GM12864 (cell line): ENCODE measurements around the gene TSPAN3.

Source experiments
- DNase-seq: peaks from one replicate; pipeline ENCODE4 v3.0.0-alpha.2; 2011; ENCODE audit warnings: low read depth
- H3K4me3 ChIP-seq: 2 replicates; pipeline ENCODE4 v1.5.1; 2011; ENCODE audit warnings: mild to moderate bottlenecking, low read depth, low read length, control low read depth
- TF ChIP-seq, protein P1 (sequence below): IDR thresholded peaks from 2 replicates; pipeline ENCODE4 v1.5.1; 2011; ENCODE audit warnings: low read depth, mild to moderate bottlenecking, moderate library complexity, low read length, control low read depth, inconsistent platforms; ENCODE audit errors: missing control alignments

TSPAN3 gene

DNA sequence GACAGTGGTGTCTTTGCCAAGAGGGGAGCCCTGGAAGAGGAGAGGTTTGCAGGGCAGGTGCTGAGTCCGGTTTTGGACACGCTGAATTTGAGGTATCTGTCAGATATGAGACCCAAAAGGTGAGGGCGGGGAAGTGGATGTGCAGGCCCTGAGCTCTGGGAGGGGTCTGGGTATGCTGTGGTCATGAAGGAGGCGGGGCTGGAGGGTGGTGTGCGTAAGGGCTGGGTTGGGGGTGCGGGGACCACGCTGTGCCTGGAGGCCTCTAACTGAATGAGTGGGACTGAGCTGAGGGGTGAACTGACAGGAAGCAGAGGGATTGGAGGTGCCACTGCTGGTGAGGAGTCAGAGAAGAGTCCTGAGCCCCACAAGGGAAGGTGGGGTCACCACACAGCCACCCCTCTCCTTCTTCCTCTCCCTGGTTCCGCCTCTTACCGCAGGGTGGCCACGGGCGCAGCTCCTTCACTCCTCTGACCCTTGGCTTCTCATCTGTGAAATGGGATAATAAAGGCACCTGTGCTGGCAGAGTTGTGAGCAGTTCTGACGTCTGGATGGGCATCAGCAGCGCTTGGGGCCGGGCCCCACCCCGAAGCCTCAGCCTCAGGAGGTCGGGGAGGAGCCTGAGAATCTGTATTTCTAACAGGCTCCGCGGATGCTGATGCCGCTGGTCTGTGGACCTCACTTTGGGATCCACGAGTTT lies 47.2 kb downstream of the TSPAN3 start:
- TF ChIP-seq, protein P1, sequence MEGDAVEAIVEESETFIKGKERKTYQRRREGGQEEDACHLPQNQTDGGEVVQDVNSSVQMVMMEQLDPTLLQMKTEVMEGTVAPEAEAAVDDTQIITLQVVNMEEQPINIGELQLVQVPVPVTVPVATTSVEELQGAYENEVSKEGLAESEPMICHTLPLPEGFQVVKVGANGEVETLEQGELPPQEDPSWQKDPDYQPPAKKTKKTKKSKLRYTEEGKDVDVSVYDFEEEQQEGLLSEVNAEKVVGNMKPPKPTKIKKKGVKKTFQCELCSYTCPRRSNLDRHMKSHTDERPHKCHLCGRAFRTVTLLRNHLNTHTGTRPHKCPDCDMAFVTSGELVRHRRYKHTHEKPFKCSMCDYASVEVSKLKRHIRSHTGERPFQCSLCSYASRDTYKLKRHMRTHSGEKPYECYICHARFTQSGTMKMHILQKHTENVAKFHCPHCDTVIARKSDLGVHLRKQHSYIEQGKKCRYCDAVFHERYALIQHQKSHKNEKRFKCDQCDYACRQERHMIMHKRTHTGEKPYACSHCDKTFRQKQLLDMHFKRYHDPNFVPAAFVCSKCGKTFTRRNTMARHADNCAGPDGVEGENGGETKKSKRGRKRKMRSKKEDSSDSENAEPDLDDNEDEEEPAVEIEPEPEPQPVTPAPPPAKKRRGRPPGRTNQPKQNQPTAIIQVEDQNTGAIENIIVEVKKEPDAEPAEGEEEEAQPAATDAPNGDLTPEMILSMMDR: no peak
- no peak for DNase-seq
- no peak overlapping the region for H3K4me3 ChIP-seq

DNA sequence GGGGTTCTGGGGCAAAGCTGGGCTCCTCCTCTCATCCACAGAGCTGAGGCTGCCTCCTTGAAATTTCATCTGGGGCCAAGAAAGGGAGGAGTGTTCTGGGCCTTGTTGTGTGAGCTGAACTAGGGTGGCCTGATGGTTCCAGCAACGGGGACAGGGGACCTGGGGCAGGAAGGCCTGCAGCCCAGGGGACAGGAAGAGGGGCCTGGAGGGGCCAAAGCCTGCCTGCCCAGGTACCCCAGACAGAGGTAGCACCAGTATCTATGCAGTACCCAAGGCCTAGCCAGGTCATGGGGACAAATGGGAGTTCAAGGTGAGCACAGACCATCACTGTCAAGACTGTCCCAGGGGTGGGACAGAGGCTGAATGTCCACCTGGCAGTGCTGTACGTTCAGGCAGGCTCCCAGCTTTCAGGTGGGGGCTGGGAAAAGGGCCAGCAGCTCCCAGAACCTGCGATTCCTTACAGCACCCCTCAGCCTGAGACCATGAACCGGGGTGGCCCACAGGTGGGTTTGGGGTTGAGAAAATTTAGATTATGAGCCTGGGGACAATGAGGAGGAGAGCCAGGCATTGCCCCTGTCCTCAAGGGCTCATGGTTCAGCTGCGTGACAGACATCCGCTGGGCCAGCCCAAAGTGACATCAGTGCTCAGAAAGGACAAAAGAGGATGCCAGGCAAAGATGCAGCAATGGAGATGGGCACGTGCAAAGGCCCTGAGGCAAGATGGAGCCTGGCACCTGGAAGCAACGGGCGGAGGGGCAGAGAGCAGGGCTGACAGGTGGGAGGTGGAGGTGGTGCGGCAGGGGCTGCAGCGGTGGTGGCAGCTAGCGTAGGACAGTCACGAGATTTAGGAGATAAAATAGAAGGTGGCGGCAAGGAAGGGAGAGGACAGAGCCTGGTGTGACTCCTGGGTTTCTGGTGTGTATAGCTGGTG lies 48.0 kb downstream of the TSPAN3 start:
- no peak overlapping the region for H3K4me3 ChIP-seq
- TF ChIP-seq, protein P1: no peak
- DNase-seq: no peak

DNA sequence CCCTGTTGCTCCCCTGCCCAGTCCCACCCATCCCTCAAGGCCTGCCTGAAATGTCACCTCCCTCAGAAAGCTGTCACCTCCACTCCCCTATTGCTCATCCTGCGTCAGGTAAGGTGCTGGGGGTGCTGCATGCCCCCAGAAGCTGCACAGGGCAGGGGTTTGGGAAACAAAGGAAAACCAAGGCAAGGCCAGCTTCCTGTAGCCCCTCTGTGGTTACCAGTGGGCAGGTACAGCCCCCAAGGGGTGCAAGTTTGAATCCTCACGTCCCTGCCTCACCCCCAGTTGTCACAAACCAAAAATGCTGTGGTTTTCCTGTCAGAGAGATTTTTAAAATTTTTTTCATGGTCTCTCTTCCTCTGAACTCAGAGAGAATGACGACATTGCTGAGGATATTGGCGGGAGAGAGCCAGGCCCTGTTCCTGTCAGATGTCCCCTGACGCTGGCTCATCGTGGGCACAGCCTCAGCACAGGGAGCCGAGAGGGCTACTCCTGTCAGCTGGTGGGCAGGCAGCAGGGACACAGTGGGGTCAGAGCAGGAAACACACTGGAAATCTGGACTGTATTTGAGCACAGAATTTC lies 49.0 kb downstream of the TSPAN3 start:
- no peak overlapping the region for H3K4me3 ChIP-seq
- no peak for DNase-seq
- TF ChIP-seq, protein P1: no peak

DNA sequence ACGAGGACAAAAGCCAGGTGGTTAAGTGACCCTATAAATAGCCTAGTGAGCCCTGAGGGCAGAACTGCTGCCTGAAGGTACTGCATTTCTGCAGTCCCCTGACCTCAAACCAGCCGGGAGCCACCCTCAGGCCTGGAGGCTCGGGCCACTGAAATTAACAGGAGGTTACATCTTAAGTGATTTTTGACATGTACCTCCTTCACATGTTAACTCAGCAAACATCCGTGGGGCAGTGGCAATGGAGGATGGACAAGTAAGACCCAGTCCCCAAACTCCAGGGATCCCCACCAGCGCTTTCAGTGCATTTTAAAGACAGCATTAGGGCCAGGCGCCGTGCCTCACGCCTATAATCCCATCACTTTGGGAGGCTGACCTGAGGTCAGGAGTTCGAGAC lies 49.8 kb downstream of the TSPAN3 start:
- H3K4me3 ChIP-seq: no peak overlapping the region
- TF ChIP-seq, protein P1: no peak
- DNase-seq: no peak

DNA sequence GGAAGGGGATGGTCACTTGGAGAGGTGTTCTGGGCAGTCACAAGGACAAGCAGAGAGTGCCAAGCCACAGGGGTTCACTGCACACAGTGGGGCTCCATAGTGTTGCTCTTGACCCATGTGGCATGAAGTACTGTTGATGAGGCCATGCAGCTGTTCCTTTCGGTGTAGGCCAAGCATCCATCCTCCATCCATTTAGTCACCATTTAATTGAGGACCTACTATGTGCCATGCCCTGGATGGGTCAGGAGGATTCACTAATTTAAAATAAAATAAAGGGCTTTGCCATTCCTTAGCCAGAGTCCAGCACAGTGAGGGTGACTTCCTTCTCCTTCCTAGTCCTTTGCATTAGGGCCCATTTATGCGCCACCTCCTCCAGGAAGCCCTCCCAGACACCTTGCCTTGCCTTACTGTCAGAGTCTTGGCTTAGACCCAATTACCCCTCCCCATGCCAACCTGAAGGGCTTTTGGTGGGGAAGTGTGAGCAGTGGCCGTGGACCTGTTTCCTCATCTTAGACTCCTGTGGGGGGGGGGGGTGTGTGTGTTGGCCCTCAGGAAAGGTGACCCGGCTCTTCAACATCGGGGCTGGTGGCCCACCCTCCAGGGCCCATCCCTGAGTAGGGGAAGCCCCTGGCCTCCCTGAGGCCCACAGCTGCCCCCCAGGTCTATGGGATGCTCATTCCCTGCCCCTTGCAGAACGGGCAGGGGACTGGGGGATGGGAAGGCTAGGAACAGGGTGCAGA lies 50.4 kb downstream of the TSPAN3 start:
- no peak for DNase-seq
- TF ChIP-seq, protein P1: no peak
- no peak overlapping the region for H3K4me3 ChIP-seq

DNA sequence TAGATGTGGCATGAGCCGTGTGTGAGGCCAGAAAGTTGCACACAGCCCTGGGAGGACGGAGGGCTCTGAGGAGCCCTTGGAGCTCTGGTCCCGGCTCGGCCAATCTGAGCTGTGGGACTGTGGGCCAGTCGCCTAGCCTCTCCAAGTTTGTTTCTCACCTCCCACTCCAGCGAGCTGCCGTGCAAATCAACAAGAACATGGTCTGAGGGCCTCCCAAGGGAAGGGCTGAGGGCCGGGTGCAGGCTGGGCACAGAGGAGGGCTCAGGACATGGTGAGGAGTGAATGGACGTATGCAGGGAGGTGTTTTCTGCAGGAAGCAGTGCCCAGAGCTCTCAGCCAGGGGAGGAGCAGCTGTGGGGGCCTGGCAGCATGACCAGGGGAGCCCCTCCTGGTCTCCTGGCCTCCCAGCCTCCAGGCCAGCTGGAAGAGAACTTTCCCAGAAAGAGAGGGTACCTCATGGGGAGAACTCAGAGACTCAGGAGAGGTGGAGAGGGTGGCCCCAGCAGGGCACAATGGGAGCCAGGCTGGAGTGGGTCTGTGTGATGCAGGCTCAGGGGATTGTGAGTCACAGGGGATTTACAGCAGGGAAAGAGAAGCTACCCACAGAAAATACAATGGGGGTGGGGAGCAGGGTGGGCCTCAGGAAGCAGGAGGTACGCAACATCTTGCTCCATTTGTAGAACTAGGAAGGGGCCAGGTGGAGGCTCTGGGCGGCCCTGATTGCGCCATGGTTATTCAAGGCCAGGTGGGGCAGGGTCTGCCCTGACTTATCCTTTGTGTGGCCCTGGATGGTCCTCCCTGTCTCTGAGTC lies 51.2 kb downstream of the TSPAN3 start:
- no peak for DNase-seq
- no peak overlapping the region for H3K4me3 ChIP-seq

More for the DNA sequence above, 51.2 kb downstream of the TSPAN3 start:
- TF ChIP-seq, protein P1: no peak
